Right lobe of liver (tissue), 6 donors: ENCODE results near the gene C19orf47. TPM values are rescaled to one million over a fixed set of nuclear protein-coding genes. Genes with fewer than 3 reads are reported as not detected.

Experiments
- ATAC-seq, 4 donors: fragments of 200-7000 bp; cut with Tn5 transposase; one replicate each; pipeline ENCODE4 v1.9.1; 2020; ENCODE audit warnings: mild to moderate bottlenecking in 4 of 4, moderate library complexity in 4 of 4
- DNase-seq, 3 donors: peaks; one replicate each; pipeline ENCODE4 v3.0.0-alpha.2; 2020
- H3K27ac ChIP-seq, 3 donors: fragments of 200-600 bp; one replicate each; pipeline ENCODE4 v1.8.0; 2022
- H3K27me3 ChIP-seq, 2 donors: fragments of 200-600 bp; one replicate each; pipeline ENCODE4 v1.8.0; 2022
- H3K36me3 ChIP-seq, 4 donors: fragments of 200-600 bp; sonication (generic) in 1 of 4; one replicate each; pipeline versions ENCODE4 v1.5.1 to v1.8.0; 2017 to 2022; ENCODE audit warnings: control low read depth in 1 of 4
- H3K4me1 ChIP-seq, 4 donors: fragments of 200-600 bp; sonication (generic) in 1 of 4; one replicate each; pipeline versions ENCODE4 v1.5.1 to v1.8.0; 2017 to 2022; ENCODE audit warnings: control low read depth in 1 of 4
- H3K4me3 ChIP-seq, 3 donors: fragments of 200-600 bp; one replicate each; pipeline ENCODE4 v1.8.0; 2022
- H3K9me3 ChIP-seq, 4 donors: fragments of 200-600 bp; sonication (generic) in 1 of 4; one replicate each; pipeline versions ENCODE4 v1.5.1 to v1.8.0; 2017 to 2022; ENCODE audit warnings: control low read depth in 1 of 4
- POLR2A ChIP-seq: fragments of 450-650 bp; IDR thresholded peaks from one replicate; pipeline ENCODE4 v1.6.1; 2017; ENCODE audit warnings: antibody characterized with exemption, mild to moderate bottlenecking
- WGBS: methylation state at CpG from one replicate; pipeline ENCODE4 v1.1.6; 2018; ENCODE audit warnings: low coverage, low lambda C conversion rate; ENCODE audit not compliant: insufficient coverage; ENCODE audit errors: missing lambda C conversion rate; 5-methylcytosine and 5-hydroxymethylcytosine counted together
- intact Hi-C, 2 donors: fragments of 100-400 bp; cut with DNase I; formaldehyde crosslinking; loops; one replicate each; pipeline versions ENCODE4 v1.11.2 to v1.14.1; 2022
- total RNA-seq, 6 experiments: library from RNA; depleted of rRNA in 2 of 6; stranded (reverse); fragments of >200 nt in 2 of 6; fragmentation: NEBNext Ultra II Directional in 3 of 6; extraction: Animal tissue kit (Norgen Biotek cat#: 25700) in 3 of 6; gene quantifications; one replicate each; pipeline versions ENCODE4 v1.1.0 to v1.2.4, GENCODE V29; 2016 to 2023
- TF ChIP-seq, protein P1 (sequence below), 4 donors: fragments of 200-600 bp in 3 of 4; fragments of 450-650 bp in 1 of 4; IDR thresholded peaks; one replicate each; pipeline versions ENCODE4 v1.5.1 to v1.8.0; 2016 to 2022; ENCODE audit warnings: antibody characterized with exemption in 4 of 4, mild to moderate bottlenecking in 2 of 4
- donor health status: DM: no; HTN: yes; CAD: no.
- donor health status: DM: no; HTN: no; CAD: no.
- donor health status: DM: no; HTN: no; CAD: no.
- donor health status: DM: no; HTN: yes; CAD: no.
- donor health status: DM: no; HTN: yes; CAD: no.

Gene C19orf47
- total RNA-seq, 6 experiments from 2014 or later = 4.8 to 8.1 (median 5.5) TPM

- peak; percentile 1 to 6 (median 2) for ATAC-seq
- TF ChIP-seq, protein P1, sequence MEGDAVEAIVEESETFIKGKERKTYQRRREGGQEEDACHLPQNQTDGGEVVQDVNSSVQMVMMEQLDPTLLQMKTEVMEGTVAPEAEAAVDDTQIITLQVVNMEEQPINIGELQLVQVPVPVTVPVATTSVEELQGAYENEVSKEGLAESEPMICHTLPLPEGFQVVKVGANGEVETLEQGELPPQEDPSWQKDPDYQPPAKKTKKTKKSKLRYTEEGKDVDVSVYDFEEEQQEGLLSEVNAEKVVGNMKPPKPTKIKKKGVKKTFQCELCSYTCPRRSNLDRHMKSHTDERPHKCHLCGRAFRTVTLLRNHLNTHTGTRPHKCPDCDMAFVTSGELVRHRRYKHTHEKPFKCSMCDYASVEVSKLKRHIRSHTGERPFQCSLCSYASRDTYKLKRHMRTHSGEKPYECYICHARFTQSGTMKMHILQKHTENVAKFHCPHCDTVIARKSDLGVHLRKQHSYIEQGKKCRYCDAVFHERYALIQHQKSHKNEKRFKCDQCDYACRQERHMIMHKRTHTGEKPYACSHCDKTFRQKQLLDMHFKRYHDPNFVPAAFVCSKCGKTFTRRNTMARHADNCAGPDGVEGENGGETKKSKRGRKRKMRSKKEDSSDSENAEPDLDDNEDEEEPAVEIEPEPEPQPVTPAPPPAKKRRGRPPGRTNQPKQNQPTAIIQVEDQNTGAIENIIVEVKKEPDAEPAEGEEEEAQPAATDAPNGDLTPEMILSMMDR (IDR thresholded peaks at IDR 0.05) = no peak
- no peak for TF ChIP-seq POLR2A
- H3K4me3 ChIP-seq = peak overlapping the region; percentile 8 to 42 (median 16)
These were observed 68.2 kb downstream of the C19orf47 start for GRCh38 chr19:40279761-40280607.

GRCh38 chr19:40279120-40279551 lies 69.1 kb downstream of the C19orf47 start:
- DNase-seq = peak in 1 of 3 donors; percentile 56
- Histone ChIP-seq H3K36me3 (no peaks in the 10 kb centered on the region), H3K27me3 (no peaks in the 10 kb centered on the region), H3K4me3 (no peak overlapping the region), H3K9me3 (no peaks in the 10 kb centered on the region), H3K27ac (peak overlapping the region in 2 of 3 donors; percentile 2 to 94), H3K4me1 (peaks cover 0 to 69% (median 31%) of the 10 kb centered on the region in 4 donors)
- TF ChIP-seq POLR2A = no peak
- TF ChIP-seq, protein P1 (IDR thresholded peaks at IDR 0.05) = no peak
- no peak for ATAC-seq
- intact Hi-C loops = loop anchor here in 1 of 2 donors (10.0 kb wide), 1 partner anchor 54 kb away; the partner anchor contains the start of gene CCNP
- WGBS = 84% methylated on average over 7 of the region's 15 CpGs

More at GRCh38 chr19:40279761-40280607, 68.2 kb downstream of the C19orf47 start:
- Histone ChIP-seq H3K4me1 (peaks cover 0 to 69% (median 29%) of the 10 kb centered on the region in 4 donors), H3K27ac (peak overlapping the region; percentile 2 to 94 (median 15)), H3K36me3 (no peaks in the 10 kb centered on the region), H3K9me3 (no peaks in the 10 kb centered on the region), H3K27me3 (no peaks in the 10 kb centered on the region)
- intact Hi-C loops = loop anchor here in 1 of 2 donors (10.0 kb wide), 1 partner anchor 55 kb away; the partner anchor contains the start of gene CCNP
- no peak for DNase-seq
- WGBS = 42% methylated on average over 9 of the region's 17 CpGs

DNA sequence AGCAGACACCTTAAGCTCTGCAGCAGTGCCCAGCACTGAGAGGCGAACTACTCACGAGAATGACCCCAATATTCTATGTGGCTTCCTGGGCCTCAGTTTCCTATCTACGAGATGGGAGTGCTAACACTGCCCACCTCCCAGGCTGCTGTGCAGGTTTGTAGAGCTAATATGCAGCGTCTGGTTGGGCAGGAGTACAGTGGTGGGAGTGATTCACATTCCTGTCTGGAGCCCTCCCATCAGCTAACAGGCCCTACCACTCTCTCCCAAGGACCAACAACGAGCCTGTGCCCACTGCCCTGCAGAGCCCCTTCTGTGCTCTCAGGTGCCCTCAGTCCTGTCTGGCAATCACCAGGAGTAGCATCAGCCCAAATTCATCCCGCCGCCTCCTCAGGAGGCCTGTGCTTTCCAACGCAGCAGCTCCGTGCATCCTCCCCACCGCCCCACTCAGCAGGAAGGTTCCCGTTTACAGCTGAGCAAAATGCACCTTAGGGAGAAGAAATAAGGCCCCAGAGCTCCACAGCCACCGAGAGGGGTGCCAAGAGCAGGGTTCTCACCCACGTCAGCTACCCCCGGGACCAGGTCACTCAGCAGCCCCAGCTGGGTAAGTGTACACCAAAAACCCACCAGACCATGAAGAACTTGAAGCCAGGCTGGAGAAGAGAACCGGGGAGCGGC lies 69.7 kb downstream of the C19orf47 start:
- no peaks in the 10 kb centered on the region for H3K9me3 ChIP-seq
- H3K4me1 ChIP-seq = peaks cover 0 to 63% (median 31%) of the 10 kb centered on the region in 4 donors
- ATAC-seq (no peak), DNase-seq (no peak)
- no peak for TF ChIP-seq POLR2A
- TF ChIP-seq, protein P1 (IDR thresholded peaks at IDR 0.05) = no peak
- peak overlapping the region in 1 of 3 donors; percentile 94 for H3K27ac ChIP-seq
- H3K27me3 ChIP-seq = no peaks in the 10 kb centered on the region
- H3K4me3 ChIP-seq = no peak overlapping the region
- intact Hi-C loops = loop anchor here in 1 of 2 donors (10.0 kb wide), 1 partner anchor 54 kb away; the partner anchor contains the start of gene CCNP
- no peaks in the 10 kb centered on the region for H3K36me3 ChIP-seq
- WGBS = 100% methylated on average over 3 of the region's 16 CpGs

DNA sequence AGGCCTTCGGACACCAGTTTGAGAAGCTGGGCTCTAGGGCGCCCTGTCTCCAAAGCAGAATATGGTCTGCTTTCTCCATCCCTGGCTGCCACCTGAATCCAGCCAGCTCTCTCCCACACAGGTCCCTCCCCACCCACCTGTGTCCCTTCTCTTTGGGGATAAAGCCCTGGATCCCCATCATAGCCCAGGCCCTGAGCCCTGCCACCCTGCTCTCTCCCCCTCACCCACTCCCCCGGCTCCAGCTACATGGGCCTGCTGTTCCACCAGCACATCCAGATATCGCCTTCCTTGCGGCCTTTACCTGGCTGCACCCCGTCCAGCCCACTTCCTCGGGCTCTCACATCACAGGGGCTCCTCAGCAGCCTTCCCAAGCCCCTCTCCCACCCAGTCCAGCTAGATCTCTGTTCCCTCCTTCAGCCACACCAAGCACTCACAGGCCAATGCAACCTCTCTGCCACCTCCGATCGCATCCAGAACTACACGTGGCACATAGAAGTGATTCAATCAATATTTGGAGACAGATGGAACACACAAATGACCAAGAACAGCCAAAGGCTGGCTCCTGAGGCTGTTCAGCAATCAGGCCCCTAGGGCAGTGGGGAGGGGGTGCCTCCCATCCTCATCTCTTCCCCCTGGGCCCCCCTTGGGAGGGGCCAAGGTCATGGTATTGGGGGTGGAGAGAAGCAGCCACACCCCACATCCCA lies 70.7 kb downstream of the C19orf47 start:
- 44% methylated on average over 4 of the region's 10 CpGs for WGBS
- peak in 2 of 4 donors; percentile 3 to 9 for ATAC-seq
- intact Hi-C loops = loop anchor here in 1 of 2 donors (10.0 kb wide), 1 partner anchor 53 kb away; the partner anchor contains the start of gene CCNP

More for the DNA sequence above, 70.7 kb downstream of the C19orf47 start:
- Histone ChIP-seq H3K27ac (no peak overlapping the region), H3K27me3 (no peaks in the 10 kb centered on the region), H3K4me3 (no peak overlapping the region), H3K9me3 (no peaks in the 10 kb centered on the region), H3K36me3 (no peaks in the 10 kb centered on the region), H3K4me1 (peaks cover 0 to 56% (median 28%) of the 10 kb centered on the region in 4 donors)
- DNase-seq = no peak
- TF ChIP-seq, protein P1 (IDR thresholded peaks at IDR 0.05) = peak in 1 of 4 donors; percentile 5
- no peak for TF ChIP-seq POLR2A
